HCT116 (cell line): Measurements from ENCODE around the gene TRIM4. TPM values are rescaled to one million over a fixed set of nuclear protein-coding genes. Genes with fewer than 3 reads are reported as not detected.
A peak's percentile ranks its signal among the peaks of the same experiment; 100 is the strongest.

Source experiments
- ATAC-seq: fragments of 200-7000 bp; cut with Tn5 transposase; 2 replicates; pipeline ENCODE4 v1.9.1; 2020; ENCODE audit warnings: mild to moderate bottlenecking, moderate library complexity
- BruUV-seq: library from RNA; stranded (reverse); fragments of 400-500 nt; replicated peaks from 2 replicates; lab custom pipeline; 2021; lab: Mats Ljungman, UMichigan
- CTCF ChIA-PET: fragments of 300-600 bp; sonication (Branson Sonifier 250); formaldehyde crosslinking; loops from one replicate; lab custom pipeline; 2021; ENCODE audit warnings: antibody characterized with exemption; lab: Charles Lee
- POLR2A ChIA-PET: fragments of 300-600, 350-600 bp; sonication (Branson Sonifier 250); formaldehyde crosslinking; loops from one replicate; lab custom pipeline; 2021; ENCODE audit warnings: antibody characterized with exemption; lab: Charles Lee
- RAD21 ChIA-PET, 2 experiments: fragments of 300-600 bp; sonication (Branson Sonifier 250); formaldehyde crosslinking; loops; one replicate each; lab custom pipeline; 2023; ENCODE audit warnings: low total read pairs in 2 of 2; ENCODE audit not compliant: uncharacterized antibody in 2 of 2, unreplicated experiment in 2 of 2, low non-redundant PET in 1 of 2; lab: Charles Lee
- DNase-seq: peaks from one replicate; pipeline ENCODE4 v3.0.0-alpha.2; 2010; ENCODE audit warnings: low read depth, low spot score
- H2AFZ ChIP-seq: fragments of 200-600 bp; shearing (Covaris generic), sonication (generic); 2 replicates; pipeline ENCODE4 v1.6.1; 2017; ENCODE audit warnings: low read depth, mixed run types, mixed read lengths, antibody characterized with exemption, low read length; ENCODE audit not compliant: poor library complexity, severe bottlenecking
- H3K27ac ChIP-seq: 2 replicates; pipeline ENCODE4 v1.5.1; 2012; ENCODE audit warnings: low read depth, low read length
- H3K27me3 ChIP-seq: fragments of 200-600 bp; sonication (generic); 2 replicates; pipeline ENCODE4 v1.6.1; 2016; ENCODE audit warnings: mixed run types, low read length, mixed read lengths; ENCODE audit not compliant: insufficient read depth
- H3K36me3 ChIP-seq, 2 experiments: fragments of 200-500 bp in 1 of 2; fragments of 200-600 bp in 1 of 2; sonication (Bioruptor generic) in 1 of 2; sonication (generic) in 1 of 2; 2 replicates each; pipeline versions ENCODE4 v1.5.1 to v1.6.1; 2014 to 2016; ENCODE audit warnings: low read length in 2 of 2, inconsistent platforms in 1 of 2, mixed read lengths in 1 of 2, mixed run types in 1 of 2; ENCODE audit not compliant: insufficient read depth in 2 of 2, control insufficient read depth in 1 of 2
- H3K4me1 ChIP-seq, 2 experiments: fragments of 200-600 bp in 1 of 2; sonication (generic) in 1 of 2; 2 replicates each; pipeline versions ENCODE4 v1.5.1 to v1.6.1; 2012 to 2017; ENCODE audit warnings: low read length in 2 of 2, inconsistent platforms in 1 of 2, mild to moderate bottlenecking in 1 of 2, mixed read lengths in 1 of 2, mixed run types in 1 of 2, moderate library complexity in 1 of 2; ENCODE audit not compliant: insufficient read depth in 2 of 2, control insufficient read depth in 1 of 2
- H3K4me2 ChIP-seq: fragments of 200-600 bp; sonication (generic); 2 replicates; pipeline ENCODE4 v1.6.1; 2017; ENCODE audit warnings: mixed run types, low read length, mixed read lengths
- H3K4me3 ChIP-seq, 2 experiments: fragments of 200-600 bp in 1 of 2; sonication (generic) in 1 of 2; replicated peaks in 1 of 2; 2 replicates each; pipeline ENCODE4 v1.5.1; 2011 to 2016; ENCODE audit warnings: low read length in 2 of 2, control low read depth in 1 of 2, low read depth in 1 of 2, mild to moderate bottlenecking in 1 of 2, mixed read lengths in 1 of 2, mixed run types in 1 of 2
- H3K79me2 ChIP-seq: fragments of 200-600 bp; sonication (generic); 2 replicates; pipeline ENCODE4 v1.6.1; 2017; ENCODE audit warnings: mild to moderate bottlenecking, mixed run types, low read length, moderate library complexity, mixed read lengths; ENCODE audit not compliant: insufficient read depth
- H3K9ac ChIP-seq: fragments of 200-600 bp; sonication (generic); 2 replicates; pipeline ENCODE4 v1.6.1; 2016; ENCODE audit warnings: low read length, mixed read lengths
- H3K9me2 ChIP-seq: fragments of 200-600 bp; sonication (generic), shearing (Covaris generic); 2 replicates; pipeline ENCODE4 v1.6.1; 2017; ENCODE audit warnings: mixed run types, mild to moderate bottlenecking, moderate library complexity; ENCODE audit not compliant: insufficient read depth
- H3K9me3 ChIP-seq, 2 experiments: fragments of 200-500 bp in 1 of 2; fragments of 200-600 bp in 1 of 2; sonication (Bioruptor generic) in 1 of 2; sonication (generic) in 1 of 2; 2 replicates each; pipeline ENCODE4 v1.6.1; 2014 to 2017; ENCODE audit warnings: low read length in 2 of 2, mixed read lengths in 2 of 2, inconsistent platforms in 1 of 2, low read depth in 1 of 2, mild to moderate bottlenecking in 1 of 2, mixed run types in 1 of 2, moderate library complexity in 1 of 2; ENCODE audit not compliant: control insufficient read depth in 1 of 2, insufficient read depth in 1 of 2
- H4K20me1 ChIP-seq: fragments of 200-600 bp; sonication (generic), shearing (Covaris generic); 2 replicates; pipeline ENCODE4 v1.6.1; 2017; ENCODE audit warnings: mixed run types, mild to moderate bottlenecking, moderate library complexity; ENCODE audit not compliant: insufficient read depth
- CTCF ChIP-seq, 3 experiments: fragments of 200-600 bp in 1 of 3; sonication (generic) in 1 of 3; IDR thresholded peaks in 2 of 3; conservative IDR thresholded peaks in 1 of 3; 2 replicates each; pipeline ENCODE4 v1.5.1; 2012 to 2017; ENCODE audit warnings: low read depth in 2 of 3, low read length in 2 of 3, antibody characterized with exemption in 1 of 3, borderline replicate concordance in 1 of 3, control low read depth in 1 of 3, mild to moderate bottlenecking in 1 of 3, mixed read lengths in 1 of 3, mixed run types in 1 of 3, moderate library complexity in 1 of 3; ENCODE audit not compliant: insufficient read depth in 1 of 3
- EGR1 ChIP-seq: IDR thresholded peaks from 2 replicates; pipeline ENCODE4 v1.6.1; 2012; ENCODE audit warnings: low read depth
- ELF1 ChIP-seq: IDR thresholded peaks from 2 replicates; pipeline ENCODE4 v1.6.1; 2012; ENCODE audit warnings: low read depth, borderline replicate concordance
- MAX ChIP-seq: IDR thresholded peaks from 2 replicates; pipeline ENCODE4 v1.6.1; 2012
- RAD21 ChIP-seq: IDR thresholded peaks from 2 replicates; pipeline ENCODE4 v1.6.1; 2012; ENCODE audit warnings: low read depth, mild to moderate bottlenecking
- SP1 ChIP-seq: IDR thresholded peaks from 2 replicates; pipeline ENCODE4 v1.6.1; 2012; ENCODE audit warnings: low read depth
- ZFX ChIP-seq: fragments of 450-650 bp; IDR thresholded peaks from 2 replicates; pipeline ENCODE4 v1.6.1; 2017
- intact Hi-C: fragments of 100-400 bp; cut with micrococcal nuclease; formaldehyde crosslinking; loops from 2 replicates; pipeline ENCODE4 v1.10.0; 2022
- total RNA-seq: library from RNA; stranded (reverse); gene quantifications from one replicate; pipeline ENCODE4 v1.2.1, GENCODE V29; 2021; ENCODE audit not compliant: unreplicated experiment

TRIM4 gene
- total RNA-seq, 1 experiment from 2014 or later: 25.1 TPM

GRCh38 chr7:99876933-99877332, 42.4 kb downstream of the TRIM4 start, which contains the start of gene OR2AE1:
TSS of gene OR2AE1 (minus strand) at chr7:99877033. CDS start at chr7:99877033, 0 bp downstream.
- no peak for ATAC-seq
- DNase-seq: no peak
- H3K27me3 ChIP-seq: peaks cover 5% of the 10 kb centered on the region; the same call in 1 of the 2 replicates
- BruUV-seq: no TSS peak
- TF ChIP-seq RAD21: no peak
- no peak for TF ChIP-seq SP1
- no peak for TF ChIP-seq ZFX
- no peak for TF ChIP-seq ELF1
- TF ChIP-seq EGR1: no peak
- no peaks in the 10 kb centered on the region for H3K36me3 ChIP-seq
- H2AFZ ChIP-seq: no peak within 1 kb of the TSS
- H3K79me2 ChIP-seq: no peaks in the 10 kb centered on the region
- no peak within 1 kb of the TSS for H3K4me2 ChIP-seq
- intact Hi-C loops: no loop called here
- CTCF ChIA-PET: no interaction called here
- H3K4me3 ChIP-seq: no peak within 1 kb of the TSS
- H3K9me2 ChIP-seq: no peaks in the 10 kb centered on the region
- no peaks in the 10 kb centered on the region for H4K20me1 ChIP-seq
- no peak within 1 kb of the TSS for H3K27ac ChIP-seq
- RAD21 ChIA-PET: no interaction called here
- no peak within 1 kb of the TSS for H3K9ac ChIP-seq
- POLR2A ChIA-PET: interaction anchor here (0.6 kb wide), 1 partner anchor 12 kb away, joined by 3 read pairs; no protein-coding TSS in a partner anchor
- H3K4me1 ChIP-seq: no peaks in the 10 kb centered on the region
- no peaks in the 10 kb centered on the region for H3K9me3 ChIP-seq

- Histone ChIP-seq H3K4me2 (no peak overlapping the region), H3K27me3 (peaks cover 5% of the 10 kb centered on the region; the same call in 1 of the 2 replicates), H2AFZ (no peak overlapping the region), H3K9me2 (no peaks in the 10 kb centered on the region), H3K79me2 (no peaks in the 10 kb centered on the region), H4K20me1 (no peaks in the 10 kb centered on the region), H3K9ac (no peak overlapping the region), H3K36me3 (no peaks in the 10 kb centered on the region), H3K4me1 (no peaks in the 10 kb centered on the region), H3K27ac (no peak overlapping the region), H3K9me3 (no peaks in the 10 kb centered on the region), H3K4me3 (no peak overlapping the region)
- ATAC-seq (no peak; the same call in 1 of the 2 replicates), DNase-seq (no peak)
- intact Hi-C loops: no loop called here
- ChIA-PET POLR2A (no interaction called here), RAD21 (no interaction called here), CTCF (no interaction called here)
- peak; percentile 45 for TF ChIP-seq RAD21
- 0 out of 6 replicates have a peak, but pooled peaks of 1 of the 3 experiments have one; percentile 5 for TF ChIP-seq CTCF (IDR thresholded peaks at IDR 0.05 in 2 of 3, conservative IDR thresholded peaks at IDR 0.05 in 1 of 3; ENCODE audit: borderline replicate concordance in 1 of 3, insufficient read depth in 1 of 3, low read depth in 2 of 3, low read length in 2 of 3)
- no peak for TF ChIP-seq MAX
- BruUV-seq: no TSS peak
Observed at GRCh38 chr7:99876491-99876890, 42.8 kb downstream of the TRIM4 start.
